ENCODE data around the gene ACTMAP. TPM values are rescaled to one million over a fixed set of nuclear protein-coding genes. Genes with fewer than 3 reads are reported as not detected.

ACTMAP gene
- total RNA-seq, 4 donors from 2014 or later, result 2.5 to 7.1 (median 4.3) TPM

- TF ChIP-seq, protein P1, sequence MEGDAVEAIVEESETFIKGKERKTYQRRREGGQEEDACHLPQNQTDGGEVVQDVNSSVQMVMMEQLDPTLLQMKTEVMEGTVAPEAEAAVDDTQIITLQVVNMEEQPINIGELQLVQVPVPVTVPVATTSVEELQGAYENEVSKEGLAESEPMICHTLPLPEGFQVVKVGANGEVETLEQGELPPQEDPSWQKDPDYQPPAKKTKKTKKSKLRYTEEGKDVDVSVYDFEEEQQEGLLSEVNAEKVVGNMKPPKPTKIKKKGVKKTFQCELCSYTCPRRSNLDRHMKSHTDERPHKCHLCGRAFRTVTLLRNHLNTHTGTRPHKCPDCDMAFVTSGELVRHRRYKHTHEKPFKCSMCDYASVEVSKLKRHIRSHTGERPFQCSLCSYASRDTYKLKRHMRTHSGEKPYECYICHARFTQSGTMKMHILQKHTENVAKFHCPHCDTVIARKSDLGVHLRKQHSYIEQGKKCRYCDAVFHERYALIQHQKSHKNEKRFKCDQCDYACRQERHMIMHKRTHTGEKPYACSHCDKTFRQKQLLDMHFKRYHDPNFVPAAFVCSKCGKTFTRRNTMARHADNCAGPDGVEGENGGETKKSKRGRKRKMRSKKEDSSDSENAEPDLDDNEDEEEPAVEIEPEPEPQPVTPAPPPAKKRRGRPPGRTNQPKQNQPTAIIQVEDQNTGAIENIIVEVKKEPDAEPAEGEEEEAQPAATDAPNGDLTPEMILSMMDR (IDR thresholded peaks at IDR 0.05), result no peak
- peak in 1 of 2 donors; percentile 46 for TF ChIP-seq EP300 (IDR thresholded peaks at IDR 0.05)
- peak in 1 of 2 donors; percentile 21 for TF ChIP-seq POLR2A (IDR thresholded peaks at IDR 0.05)
- no peaks in the 10 kb centered on the region for H3K27me3 ChIP-seq
- H3K4me3 ChIP-seq, result peak overlapping the region; percentile 63 to 81 (median 74)
- no peaks in the 10 kb centered on the region for H3K9me3 ChIP-seq
- peak; percentile 54 to 58 for DNase-seq (ENCODE audit: low spot score in 2 of 2)
- peaks cover 0 to 13% (median 2%) of the 10 kb centered on the region in 3 donors for H3K36me3 ChIP-seq
- WGBS, 2 donors, result 6% methylated on average over 15 to 16 of the region's 16 CpGs
- H3K4me1 ChIP-seq, result peaks cover 0 to 67% (median 35%) of the 10 kb centered on the region in 4 donors
- peak overlapping the region; percentile 92 to 99 (median 94) for H3K27ac ChIP-seq
Measured at GRCh38 chr19:40718774-40719391, 31.4 kb downstream of the ACTMAP start.

DNA sequence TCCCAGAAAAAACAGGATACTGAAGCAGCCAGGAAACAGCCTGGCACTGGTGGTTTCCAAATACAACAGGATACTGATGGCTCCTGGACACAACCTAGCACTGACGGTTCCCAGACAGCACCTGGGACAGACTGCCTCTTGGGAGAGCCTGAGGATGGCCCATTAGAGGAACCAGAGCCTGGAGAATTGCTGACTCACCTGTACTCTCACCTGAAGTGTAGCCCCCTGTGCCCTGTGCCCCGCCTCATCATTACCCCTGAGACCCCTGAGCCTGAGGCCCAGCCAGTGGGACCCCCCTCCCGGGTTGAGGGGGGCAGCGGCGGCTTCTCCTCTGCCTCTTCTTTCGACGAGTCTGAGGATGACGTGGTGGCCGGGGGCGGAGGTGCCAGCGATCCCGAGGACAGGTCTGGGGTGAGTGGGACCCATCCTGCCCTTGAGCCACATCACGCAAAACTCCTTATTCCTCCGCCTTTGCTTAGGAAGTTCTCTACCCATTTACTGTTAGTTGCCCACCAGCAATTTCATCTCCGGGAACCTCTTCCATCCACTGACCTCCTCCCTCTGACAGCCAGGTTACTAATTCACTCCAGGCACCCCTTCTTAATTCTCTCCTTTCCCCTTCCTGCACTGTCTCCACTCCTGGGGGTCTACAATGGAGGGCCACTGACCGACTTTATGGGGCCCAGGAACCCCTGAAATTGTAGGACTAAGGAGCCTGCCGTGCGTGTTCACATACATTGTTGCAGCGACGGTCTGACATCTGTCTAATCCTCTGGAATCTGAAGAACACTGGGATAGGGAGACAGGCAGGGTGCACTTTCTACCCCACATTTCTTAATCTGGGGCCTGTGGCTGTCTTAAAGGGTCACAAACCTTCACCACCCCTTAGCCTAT lies 32.1 kb downstream of the ACTMAP start:
- Histone ChIP-seq H3K27ac (peak overlapping the region; percentile 92 to 99 (median 94)), H3K36me3 (peaks cover 0 to 6% (median 0%) of the 10 kb centered on the region in 3 donors), H3K9me3 (no peaks in the 10 kb centered on the region), H3K4me1 (peaks cover 0 to 68% (median 39%) of the 10 kb centered on the region in 4 donors), H3K4me3 (peak overlapping the region; percentile 63 to 81 (median 74)), H3K27me3 (no peaks in the 10 kb centered on the region)
- DNase-seq (ENCODE audit: low spot score in 2 of 2), result peak in 1 of 2 donors; percentile 38
- WGBS, 2 donors, result 17 to 36% methylated on average over 20 of the region's 20 CpGs
- TF ChIP-seq, protein P1 (IDR thresholded peaks at IDR 0.05), result no peak
- no peak for TF ChIP-seq EP300 (IDR thresholded peaks at IDR 0.05)
- TF ChIP-seq POLR2A (IDR thresholded peaks at IDR 0.05), result no peak

- H3K4me3 ChIP-seq, result peak overlapping the region; percentile 63 to 81 (median 74)
- no peaks in the 10 kb centered on the region for H3K27me3 ChIP-seq
- TF ChIP-seq POLR2A (IDR thresholded peaks at IDR 0.05), result no peak
- no peak for TF ChIP-seq EP300 (IDR thresholded peaks at IDR 0.05)
- TF ChIP-seq, protein P1 (IDR thresholded peaks at IDR 0.05), result no peak
- 1 to 6% methylated on average over 7 to 14 of the region's 20 CpGs for WGBS, 2 donors
- DNase-seq (ENCODE audit: low spot score in 2 of 2), result peak in 1 of 2 donors; percentile 22
- H3K4me1 ChIP-seq, result peaks cover 0 to 68% (median 35%) of the 10 kb centered on the region in 4 donors
- peaks cover 0 to 5% (median 0%) of the 10 kb centered on the region in 3 donors for H3K36me3 ChIP-seq
- peak overlapping the region; percentile 92 to 99 (median 94) for H3K27ac ChIP-seq
- H3K9me3 ChIP-seq, result no peaks in the 10 kb centered on the region
Measured at GRCh38 chr19:40717325-40717879, 32.9 kb downstream of the ACTMAP start.

DNA sequence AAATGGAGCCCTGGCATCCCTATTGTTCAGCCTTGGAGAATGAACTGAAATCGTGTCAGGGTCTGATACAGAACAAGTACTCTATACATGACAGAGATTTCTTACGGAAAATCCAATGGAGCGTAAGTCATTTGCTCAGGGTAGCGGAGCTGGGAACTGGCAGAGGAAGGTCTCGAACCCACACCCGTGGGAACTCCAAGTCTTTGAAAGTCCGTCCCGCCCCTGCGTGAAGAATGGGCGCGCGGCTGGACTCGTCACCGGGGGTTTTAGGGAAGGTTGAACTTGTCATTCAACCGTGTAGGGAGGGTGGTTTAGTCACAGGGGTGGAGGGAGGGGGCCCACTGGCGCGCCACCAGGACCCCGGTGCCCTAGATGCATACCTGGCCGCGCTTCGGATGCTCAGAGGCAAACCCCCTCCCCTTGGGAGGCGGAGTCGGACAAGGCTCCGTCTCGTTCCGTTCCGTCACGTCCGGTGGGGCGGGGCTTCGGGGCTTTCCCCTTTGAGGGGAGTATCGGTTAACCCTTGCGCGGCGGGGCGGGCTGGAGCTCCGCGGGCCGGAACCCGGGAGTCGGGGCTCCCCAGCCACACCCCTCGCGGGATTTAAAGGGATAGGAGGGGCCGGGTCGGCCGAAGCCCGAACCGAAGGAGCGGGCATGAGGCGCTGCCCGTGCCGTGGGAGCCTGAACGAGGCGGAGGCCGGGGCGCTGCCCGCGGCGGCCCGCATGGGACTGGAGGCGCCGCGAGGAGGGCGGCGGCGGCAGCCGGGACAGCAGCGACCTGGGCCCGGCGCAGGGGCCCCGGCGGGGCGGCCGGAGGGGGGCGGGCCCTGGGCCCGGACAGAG lies 33.6 kb downstream of the ACTMAP start, which contains the start of the genes COQ8B and ITPKC:
Gene COQ8B, minus strand, starts transcription at position 405 of the 843 bp plus-strand sequence. CDS start 2,254 bp downstream, outside the sequence.
Gene ITPKC, plus strand, starts transcription at position 631 of the 843 bp plus-strand sequence. Its CDS starts 24 bp downstream, at position 655.
- WGBS, 2 donors, result 0 to 2% methylated on average over 15 to 40 of the region's 76 CpGs
- Histone ChIP-seq H3K9me3 (no peaks in the 10 kb centered on the region), H3K27me3 (no peaks in the 10 kb centered on the region), H3K36me3 (peaks cover 0 to 12% (median 0%) of the 10 kb centered on the region in 3 donors), H3K27ac (peak within 1 kb of the TSS; percentile 92 to 99 (median 94)), H3K4me1 (peaks cover 0 to 68% (median 29%) of the 10 kb centered on the region in 4 donors), H3K4me3 (peak within 1 kb of the TSS; percentile 63 to 81 (median 74))
- DNase-seq (ENCODE audit: low spot score in 2 of 2), result peak; percentile 100
- TF ChIP-seq, protein P1 (IDR thresholded peaks at IDR 0.05), result peak in 4 of 5 experiments; percentile 11 to 87 (median 57)
- TF ChIP-seq EP300 (IDR thresholded peaks at IDR 0.05) (peak; percentile 94 to 98), POLR2A (IDR thresholded peaks at IDR 0.05) (peak; percentile 88 to 95)
